ENCODE data around the gene HECTD4. TPM values are rescaled to one million over a fixed set of nuclear protein-coding genes. Genes with fewer than 3 reads are reported as not detected.

Gene HECTD4
- total RNA-seq, 1 experiment from 2014 or later: 31.2 TPM

DNA sequence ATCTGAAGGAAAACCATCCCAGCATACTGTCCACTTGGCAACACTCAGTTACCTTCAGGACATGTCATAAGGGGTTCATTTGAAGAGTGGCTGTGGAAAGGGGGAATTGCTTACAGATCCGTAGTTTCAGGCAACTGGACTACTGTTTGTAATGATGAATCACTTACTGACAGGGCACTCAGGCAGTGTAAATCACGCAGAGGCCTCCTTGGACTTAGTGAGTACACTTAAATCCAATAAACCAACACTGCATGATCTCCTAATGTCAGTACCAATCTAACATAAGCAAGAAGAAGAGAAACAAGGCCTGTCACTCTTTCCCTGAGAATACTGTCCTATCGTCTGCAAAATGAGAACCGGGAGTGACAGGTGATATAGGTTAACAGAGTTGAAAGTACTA is 152.1 kb downstream of the HECTD4 start:
- H3K27me3 ChIP-seq (ENCODE audit: insufficient read depth, low read length): no peaks in the 10 kb centered on the region
- DNase-seq (ENCODE audit: low read depth, low spot score) (no peak), ATAC-seq (no peak)
- no peak overlapping the region for H2AFZ ChIP-seq (ENCODE audit: low read depth, low read length, poor library complexity, severe bottlenecking)
- intact Hi-C loops (cut with micrococcal nuclease): no loop called here
- H3K4me2 ChIP-seq (ENCODE audit: low read length): no peak overlapping the region
- RAD21 ChIA-PET (ENCODE audit: low non-redundant PET in 1 of 2, low total read pairs in 2 of 2, uncharacterized antibody in 2 of 2, unreplicated experiment in 2 of 2): no interaction called here
- no peaks in the 10 kb centered on the region for H3K4me1 ChIP-seq (ENCODE audit: control insufficient read depth in 1 of 2, insufficient read depth in 2 of 2, low read length in 2 of 2)
- peaks cover 12 to 26% of the 10 kb centered on the region in 2 experiments; a peak in 3 of 4 replicates for H3K36me3 ChIP-seq (ENCODE audit: control insufficient read depth in 1 of 2, insufficient read depth in 2 of 2, low read length in 2 of 2)
- H4K20me1 ChIP-seq (ENCODE audit: insufficient read depth): no peaks in the 10 kb centered on the region
- BruUV-seq (replicated peaks): no TSS peak
- no peaks in the 10 kb centered on the region for H3K79me2 ChIP-seq (ENCODE audit: insufficient read depth, low read length)
- no peaks in the 10 kb centered on the region for H3K9me3 ChIP-seq (ENCODE audit: control insufficient read depth in 1 of 2, insufficient read depth in 1 of 2, low read depth in 1 of 2, low read length in 2 of 2)
- H3K27ac ChIP-seq (ENCODE audit: low read depth, low read length): no peak overlapping the region
- H3K4me3 ChIP-seq (replicated peaks in 1 of 2; ENCODE audit: low read depth in 1 of 2, low read length in 2 of 2): no peak overlapping the region
- H3K9me2 ChIP-seq (ENCODE audit: insufficient read depth): no peaks in the 10 kb centered on the region
- CTCF ChIA-PET: no interaction called here
- TF ChIP-seq YY1 (IDR thresholded peaks at IDR 0.05; ENCODE audit: extremely low read depth, insufficient replicate concordance, low read depth, low read length) (no peak), EZH2 (IDR thresholded peaks at IDR 0.05) (no peak), SRF (IDR thresholded peaks at IDR 0.05; ENCODE audit: low read depth) (no peak), MAX (IDR thresholded peaks at IDR 0.05) (no peak), FOSL1 (IDR thresholded peaks at IDR 0.05; ENCODE audit: low read depth) (no peak), CEBPB (IDR thresholded peaks at IDR 0.05; ENCODE audit: low read depth) (no peak), ZFX (IDR thresholded peaks at IDR 0.05) (no peak), RAD21 (IDR thresholded peaks at IDR 0.05; ENCODE audit: low read depth) (no peak), EZH2phosphoT487 (IDR thresholded peaks at IDR 0.05; ENCODE audit: borderline replicate concordance) (no peak), CBX3 (IDR thresholded peaks at IDR 0.05; ENCODE audit: low read depth) (no peak), TCF7L2 (IDR thresholded peaks at IDR 0.05; ENCODE audit: borderline replicate concordance, extremely low read depth, insufficient read depth, insufficient read length) (no peak), ZNF274 (IDR thresholded peaks at IDR 0.05; ENCODE audit: low read depth, low read length) (no peak), ELF1 (IDR thresholded peaks at IDR 0.05; ENCODE audit: borderline replicate concordance, low read depth) (no peak), SIN3A (IDR thresholded peaks at IDR 0.05; ENCODE audit: low read depth) (no peak), POLR2A (IDR thresholded peaks at IDR 0.05; ENCODE audit: borderline replicate concordance, extremely low read depth, insufficient read depth, insufficient read length) (no peak), SP1 (IDR thresholded peaks at IDR 0.05; ENCODE audit: low read depth) (no peak)
- TF ChIP-seq, protein P1, sequence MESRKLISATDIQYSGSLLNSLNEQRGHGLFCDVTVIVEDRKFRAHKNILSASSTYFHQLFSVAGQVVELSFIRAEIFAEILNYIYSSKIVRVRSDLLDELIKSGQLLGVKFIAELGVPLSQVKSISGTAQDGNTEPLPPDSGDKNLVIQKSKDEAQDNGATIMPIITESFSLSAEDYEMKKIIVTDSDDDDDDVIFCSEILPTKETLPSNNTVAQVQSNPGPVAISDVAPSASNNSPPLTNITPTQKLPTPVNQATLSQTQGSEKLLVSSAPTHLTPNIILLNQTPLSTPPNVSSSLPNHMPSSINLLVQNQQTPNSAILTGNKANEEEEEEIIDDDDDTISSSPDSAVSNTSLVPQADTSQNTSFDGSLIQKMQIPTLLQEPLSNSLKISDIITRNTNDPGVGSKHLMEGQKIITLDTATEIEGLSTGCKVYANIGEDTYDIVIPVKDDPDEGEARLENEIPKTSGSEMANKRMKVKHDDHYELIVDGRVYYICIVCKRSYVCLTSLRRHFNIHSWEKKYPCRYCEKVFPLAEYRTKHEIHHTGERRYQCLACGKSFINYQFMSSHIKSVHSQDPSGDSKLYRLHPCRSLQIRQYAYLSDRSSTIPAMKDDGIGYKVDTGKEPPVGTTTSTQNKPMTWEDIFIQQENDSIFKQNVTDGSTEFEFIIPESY (IDR thresholded peaks at IDR 0.05; ENCODE audit: extremely low read depth, insufficient replicate concordance, low read length): no peak
- TF ChIP-seq, protein P2, sequence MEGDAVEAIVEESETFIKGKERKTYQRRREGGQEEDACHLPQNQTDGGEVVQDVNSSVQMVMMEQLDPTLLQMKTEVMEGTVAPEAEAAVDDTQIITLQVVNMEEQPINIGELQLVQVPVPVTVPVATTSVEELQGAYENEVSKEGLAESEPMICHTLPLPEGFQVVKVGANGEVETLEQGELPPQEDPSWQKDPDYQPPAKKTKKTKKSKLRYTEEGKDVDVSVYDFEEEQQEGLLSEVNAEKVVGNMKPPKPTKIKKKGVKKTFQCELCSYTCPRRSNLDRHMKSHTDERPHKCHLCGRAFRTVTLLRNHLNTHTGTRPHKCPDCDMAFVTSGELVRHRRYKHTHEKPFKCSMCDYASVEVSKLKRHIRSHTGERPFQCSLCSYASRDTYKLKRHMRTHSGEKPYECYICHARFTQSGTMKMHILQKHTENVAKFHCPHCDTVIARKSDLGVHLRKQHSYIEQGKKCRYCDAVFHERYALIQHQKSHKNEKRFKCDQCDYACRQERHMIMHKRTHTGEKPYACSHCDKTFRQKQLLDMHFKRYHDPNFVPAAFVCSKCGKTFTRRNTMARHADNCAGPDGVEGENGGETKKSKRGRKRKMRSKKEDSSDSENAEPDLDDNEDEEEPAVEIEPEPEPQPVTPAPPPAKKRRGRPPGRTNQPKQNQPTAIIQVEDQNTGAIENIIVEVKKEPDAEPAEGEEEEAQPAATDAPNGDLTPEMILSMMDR (IDR thresholded peaks at IDR 0.05 in 2 of 3, conservative IDR thresholded peaks at IDR 0.05 in 1 of 3; ENCODE audit: borderline replicate concordance in 1 of 3, insufficient read depth in 1 of 3, low read depth in 2 of 3, low read length in 2 of 3): no peak
- TF ChIP-seq, protein P3, sequence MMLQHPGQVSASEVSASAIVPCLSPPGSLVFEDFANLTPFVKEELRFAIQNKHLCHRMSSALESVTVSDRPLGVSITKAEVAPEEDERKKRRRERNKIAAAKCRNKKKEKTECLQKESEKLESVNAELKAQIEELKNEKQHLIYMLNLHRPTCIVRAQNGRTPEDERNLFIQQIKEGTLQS (IDR thresholded peaks at IDR 0.05): no peak
- TF ChIP-seq, protein P4, sequence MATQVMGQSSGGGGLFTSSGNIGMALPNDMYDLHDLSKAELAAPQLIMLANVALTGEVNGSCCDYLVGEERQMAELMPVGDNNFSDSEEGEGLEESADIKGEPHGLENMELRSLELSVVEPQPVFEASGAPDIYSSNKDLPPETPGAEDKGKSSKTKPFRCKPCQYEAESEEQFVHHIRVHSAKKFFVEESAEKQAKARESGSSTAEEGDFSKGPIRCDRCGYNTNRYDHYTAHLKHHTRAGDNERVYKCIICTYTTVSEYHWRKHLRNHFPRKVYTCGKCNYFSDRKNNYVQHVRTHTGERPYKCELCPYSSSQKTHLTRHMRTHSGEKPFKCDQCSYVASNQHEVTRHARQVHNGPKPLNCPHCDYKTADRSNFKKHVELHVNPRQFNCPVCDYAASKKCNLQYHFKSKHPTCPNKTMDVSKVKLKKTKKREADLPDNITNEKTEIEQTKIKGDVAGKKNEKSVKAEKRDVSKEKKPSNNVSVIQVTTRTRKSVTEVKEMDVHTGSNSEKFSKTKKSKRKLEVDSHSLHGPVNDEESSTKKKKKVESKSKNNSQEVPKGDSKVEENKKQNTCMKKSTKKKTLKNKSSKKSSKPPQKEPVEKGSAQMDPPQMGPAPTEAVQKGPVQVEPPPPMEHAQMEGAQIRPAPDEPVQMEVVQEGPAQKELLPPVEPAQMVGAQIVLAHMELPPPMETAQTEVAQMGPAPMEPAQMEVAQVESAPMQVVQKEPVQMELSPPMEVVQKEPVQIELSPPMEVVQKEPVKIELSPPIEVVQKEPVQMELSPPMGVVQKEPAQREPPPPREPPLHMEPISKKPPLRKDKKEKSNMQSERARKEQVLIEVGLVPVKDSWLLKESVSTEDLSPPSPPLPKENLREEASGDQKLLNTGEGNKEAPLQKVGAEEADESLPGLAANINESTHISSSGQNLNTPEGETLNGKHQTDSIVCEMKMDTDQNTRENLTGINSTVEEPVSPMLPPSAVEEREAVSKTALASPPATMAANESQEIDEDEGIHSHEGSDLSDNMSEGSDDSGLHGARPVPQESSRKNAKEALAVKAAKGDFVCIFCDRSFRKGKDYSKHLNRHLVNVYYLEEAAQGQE (IDR thresholded peaks at IDR 0.05; ENCODE audit: low read depth): no peak
- H3K9ac ChIP-seq (ENCODE audit: low read length): no peak overlapping the region
- POLR2A ChIA-PET: no interaction called here
